GM18867 (cell line): ENCODE data around the gene ASGR1.

Experiments used
- ATAC-seq: cut with Tn5 transposase; IDR thresholded peaks from one replicate; pipeline ENCODE4 v1.9.1; 2021; ENCODE audit warnings: mild to moderate bottlenecking, moderate library complexity; ENCODE audit not compliant: unreplicated experiment

Gene ASGR1

GRCh38 chr17:7179317-7180254 is at the start of gene ASGR1:
Gene ASGR1, minus strand, starts transcription at chr17:7179370. Its CDS starts 807 bp downstream, at chr17:7178563.
- ATAC-seq = no peak

GRCh38 chr17:7228920-7229319 is 49.8 kb upstream of the ASGR1 start:
- ATAC-seq = no peak

- ATAC-seq = no peak
These were observed 47.8 kb upstream of the ASGR1 start for GRCh38 chr17:7226721-7227710.

- ATAC-seq = no peak
These were observed 46.7 kb upstream of the ASGR1 start for GRCh38 chr17:7225711-7226331.

GRCh38 chr17:7224661-7225111 is 45.5 kb upstream of the ASGR1 start:
- ATAC-seq = no peak

- no peak for ATAC-seq
These were observed 44.9 kb upstream of the ASGR1 start for GRCh38 chr17:7224110-7224509.

- ATAC-seq = no peak
These were observed 44.2 kb upstream of the ASGR1 start for GRCh38 chr17:7223375-7223774.

GRCh38 chr17:7222972-7223292 is 43.8 kb upstream of the ASGR1 start:
- ATAC-seq = no peak

- no peak for ATAC-seq
These were observed 43.2 kb upstream of the ASGR1 start for GRCh38 chr17:7222093-7222971.

GRCh38 chr17:7221278-7222092 is 42.3 kb upstream of the ASGR1 start:
- ATAC-seq = no peak

- ATAC-seq = no peak
These were observed 41.6 kb upstream of the ASGR1 start for GRCh38 chr17:7220593-7221277.

GRCh38 chr17:7219812-7220592 is 40.8 kb upstream of the ASGR1 start, which contains the start of the genes ACADVL and DLG4:
Gene ACADVL, plus strand, starts transcription at chr17:7219938. Its CDS starts 47 bp downstream, at chr17:7219985.
Gene DLG4, minus strand, starts transcription at chr17:7219836.
- ATAC-seq = peak; percentile 52

GRCh38 chr17:7219229-7219811 is 40.1 kb upstream of the ASGR1 start:
- ATAC-seq = no peak

- ATAC-seq = no peak
These were observed 39.6 kb upstream of the ASGR1 start for GRCh38 chr17:7218758-7219157.

- ATAC-seq = no peak
These were observed 39.0 kb upstream of the ASGR1 start for GRCh38 chr17:7218166-7218565.

- ATAC-seq = no peak
These were observed 38.2 kb upstream of the ASGR1 start for GRCh38 chr17:7217113-7217987.
